Dedifferentiated amniotic fluid mesenchymal stem cell (primary cell): Measurements from ENCODE around the gene SAT2.
A peak's percentile ranks its signal among the peaks of the same experiment; 100 is the strongest.
"Not testable (repeated sequence)": the region's sequence is repeated elsewhere in the genome, so short reads cannot be mapped to it uniquely, and the experiment has no call there.

Source experiments
- DNase-seq: peaks from one replicate; pipeline ENCODE4 v3.0.0-alpha.2; 2016; ENCODE audit errors: extremely low spot score

Gene SAT2

GRCh38 chr17:7634384-7634783 is 6.8 kb upstream of the SAT2 start:
- DNase-seq = no peak

GRCh38 chr17:7633093-7633492 is 5.5 kb upstream of the SAT2 start:
- no peak for DNase-seq

GRCh38 chr17:7632492-7632894 is 4.9 kb upstream of the SAT2 start:
- DNase-seq = no peak

- no peak for DNase-seq
Measured at GRCh38 chr17:7631398-7632380, 4.1 kb upstream of the SAT2 start.

DNA sequence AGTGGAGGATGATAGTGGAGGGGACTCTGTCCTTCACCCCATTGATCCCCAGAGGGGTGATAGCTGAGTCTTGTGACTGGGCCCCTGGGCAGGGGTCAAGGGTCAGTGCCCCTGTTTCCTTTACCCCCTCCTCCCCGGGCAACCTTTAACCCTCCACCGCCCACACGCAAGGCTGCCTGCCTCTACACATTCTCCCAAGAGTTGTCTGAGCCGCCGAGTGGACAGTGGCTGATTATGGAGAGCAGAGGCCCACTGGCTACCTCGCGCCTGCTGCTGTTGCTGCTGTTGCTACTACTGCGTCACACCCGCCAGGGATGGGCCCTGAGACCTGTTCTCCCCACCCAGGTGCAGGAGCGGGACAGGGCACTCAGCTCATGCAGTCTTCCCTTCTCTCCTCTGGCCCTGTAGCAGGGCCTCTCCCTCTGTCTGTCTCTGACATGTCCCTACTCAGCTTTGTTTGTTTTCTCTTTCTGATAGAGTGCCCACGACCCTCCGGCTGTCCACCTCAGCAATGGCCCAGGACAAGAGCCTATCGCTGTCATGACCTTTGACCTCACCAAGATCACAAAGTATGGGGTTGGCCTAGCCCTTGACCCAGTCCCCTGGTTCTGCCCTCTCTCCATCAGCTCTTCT is 2.4 kb upstream of the SAT2 start, which contains the start of gene SHBG:
SHBG (plus strand) TSS at position 197 of the 633 bp plus-strand sequence; CDS start at position 235, 38 bp downstream.
- no peak for DNase-seq

GRCh38 chr17:7626956-7627249 is 718 bp downstream of the SAT2 start:
- no peak for DNase-seq

- no peak for DNase-seq
Measured at GRCh38 chr17:7626307-7626706, 1.3 kb downstream of the SAT2 start.

GRCh38 chr17:7625749-7626148 is 1.9 kb downstream of the SAT2 start:
- DNase-seq = not testable (repeated sequence)

DNA sequence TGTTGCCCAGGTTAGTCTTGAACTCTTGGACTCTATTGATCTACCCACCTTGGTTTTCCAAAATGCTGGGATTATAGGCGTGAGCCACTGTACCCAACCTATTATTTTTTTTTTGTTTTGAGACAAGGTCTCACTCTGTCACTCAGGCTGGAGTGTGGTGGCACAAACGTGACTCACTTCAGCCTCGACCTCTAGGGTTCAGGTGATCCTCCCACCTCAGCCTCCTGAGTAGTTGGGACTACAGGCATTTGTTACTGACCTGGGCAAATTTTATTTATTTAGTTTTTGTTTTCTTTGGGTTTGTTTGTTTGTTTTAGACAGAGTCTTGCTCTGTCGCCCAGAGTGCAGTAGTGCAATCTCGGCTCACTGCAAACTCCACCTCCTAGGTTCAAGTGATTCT is 4.0 kb downstream of the SAT2 start:
- DNase-seq = no peak

- DNase-seq = no peak
Measured at GRCh38 chr17:7620835-7621234, 6.8 kb downstream of the SAT2 start.

GRCh38 chr17:7618608-7619007 is 9.0 kb downstream of the SAT2 start:
- DNase-seq = no peak

DNA sequence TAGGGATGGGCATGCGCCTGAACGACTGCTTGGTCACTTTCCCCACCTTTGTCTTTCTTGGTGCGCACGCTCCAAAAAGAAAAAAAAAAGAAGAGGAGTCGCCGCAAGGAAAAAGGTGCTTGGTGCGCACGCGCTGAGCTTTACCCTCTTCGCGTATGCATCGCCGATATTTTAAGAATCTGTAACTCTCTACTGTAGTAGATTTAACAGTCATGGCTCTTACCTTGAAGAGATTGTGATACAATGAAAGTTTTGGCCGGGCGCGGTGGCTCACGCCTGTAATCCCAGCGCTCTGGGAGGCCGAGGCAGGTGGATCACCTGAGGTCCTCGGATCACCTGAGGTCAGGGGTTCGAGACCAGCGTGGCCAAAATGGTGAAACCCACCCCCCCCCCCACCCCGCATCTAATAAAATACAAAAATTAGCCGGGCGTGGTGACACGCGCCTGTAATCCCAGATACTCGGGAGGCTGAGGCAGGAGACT is 12.3 kb downstream of the SAT2 start:
- DNase-seq = no peak

DNA sequence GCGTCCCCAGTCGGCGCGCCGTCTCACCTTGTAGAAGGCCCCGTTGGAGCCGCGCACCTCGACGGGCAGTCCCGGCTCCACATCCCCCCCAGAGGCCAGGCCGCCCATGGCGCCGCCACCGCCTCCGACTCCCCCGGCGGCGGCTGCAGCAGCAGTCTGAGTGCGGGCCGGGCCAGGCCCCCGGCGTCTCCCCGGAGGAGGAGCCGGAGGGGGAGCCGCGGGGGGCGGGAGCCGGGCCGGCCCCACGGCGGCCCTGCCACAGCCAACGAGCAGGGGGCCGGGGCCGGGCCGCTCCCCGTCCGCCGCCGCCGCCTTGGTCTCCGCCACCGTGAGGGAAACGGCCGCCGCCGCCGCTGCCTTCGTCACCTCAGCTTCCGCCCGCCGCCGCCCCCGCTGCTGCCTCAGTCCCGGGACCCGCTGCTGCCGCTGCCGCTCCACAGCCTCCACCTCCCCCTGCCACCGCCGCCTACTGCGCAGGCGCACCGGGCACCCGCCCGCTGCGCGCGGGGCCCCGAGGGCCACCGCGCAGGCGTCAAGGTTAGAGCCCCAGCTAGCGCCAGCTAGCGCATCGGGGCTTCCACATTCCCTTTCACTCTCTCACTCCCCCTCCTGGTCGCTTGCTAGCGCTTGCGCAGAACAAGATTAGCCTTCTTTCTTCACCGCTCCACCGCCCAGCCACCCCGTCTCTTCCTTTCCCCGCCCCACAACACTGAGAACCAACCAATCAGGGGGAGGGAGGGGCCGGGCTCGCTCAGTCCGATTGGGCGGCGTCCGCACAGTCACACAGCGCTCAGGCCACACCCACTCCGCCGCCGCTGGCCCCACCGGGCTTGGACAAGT is 13.0 kb downstream of the SAT2 start, which contains the start of gene FXR2:
FXR2 (minus strand) TSS at position 473 of the 840 bp plus-strand sequence; CDS start at position 108, 365 bp downstream.
- peak; percentile 100 for DNase-seq

DNA sequence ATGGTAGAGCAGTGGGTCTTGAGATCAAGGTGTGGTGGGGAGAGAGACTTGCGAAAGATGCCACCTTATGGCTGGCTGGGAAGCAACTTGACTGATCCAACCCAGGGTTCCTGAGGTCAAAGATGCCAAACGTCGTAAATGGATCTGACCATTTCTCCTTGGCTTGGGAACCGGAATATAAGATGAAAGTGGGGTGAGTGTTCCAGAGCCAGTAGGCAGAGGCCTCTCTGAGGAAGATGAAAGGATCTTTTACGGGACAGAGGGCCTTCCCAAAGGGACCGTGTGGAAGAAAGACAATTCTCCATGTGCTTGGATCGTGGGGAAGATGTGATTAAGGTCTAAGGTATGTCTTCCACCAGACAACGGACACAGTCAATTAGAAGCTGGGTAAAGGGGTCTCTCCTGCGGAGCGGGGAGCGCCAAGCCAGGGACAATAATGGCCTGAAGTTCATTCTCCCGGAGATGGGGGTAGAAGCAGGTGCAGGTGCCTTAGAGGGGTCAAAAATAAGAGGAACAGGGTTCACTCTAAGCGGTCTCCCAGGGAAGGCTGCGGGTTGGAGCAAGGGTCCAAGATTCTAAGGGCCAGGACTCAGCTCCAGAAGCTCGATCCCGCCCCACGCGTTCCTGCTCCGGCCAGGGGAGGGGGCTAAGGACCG is 13.7 kb downstream of the SAT2 start:
- no peak for DNase-seq

- peak; percentile 31 for DNase-seq
Measured at GRCh38 chr17:7612294-7612640, 15.4 kb downstream of the SAT2 start.

DNA sequence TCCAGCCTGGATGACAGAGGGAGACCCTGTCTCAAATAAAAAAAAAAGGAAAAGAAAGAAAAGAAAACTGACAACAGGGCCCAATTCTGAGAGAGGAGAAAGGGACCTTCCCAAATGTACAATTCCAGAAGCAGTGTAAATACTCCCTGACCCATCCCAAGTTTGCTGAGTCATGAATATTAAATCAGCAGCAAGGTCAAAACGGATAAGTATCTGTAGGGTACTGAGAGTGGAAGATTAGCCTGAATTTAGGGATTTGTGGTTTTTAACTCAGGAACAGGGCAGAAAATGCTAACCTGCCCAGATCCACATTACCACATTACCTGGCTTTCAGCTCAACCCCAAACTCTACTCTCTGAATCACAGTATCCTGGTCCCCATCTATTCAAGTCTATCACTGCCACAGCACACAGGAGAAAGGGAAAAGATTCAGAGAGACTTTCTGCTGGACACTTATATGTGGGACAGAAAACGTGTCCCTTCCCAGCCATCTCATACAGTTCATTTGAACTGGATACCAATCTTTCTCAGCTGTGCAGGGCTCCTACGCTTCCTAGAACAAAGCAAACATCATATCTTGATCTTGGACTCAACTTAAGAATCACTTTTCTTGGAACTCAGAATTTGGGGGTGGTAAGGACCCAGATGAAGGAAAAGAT is 15.9 kb downstream of the SAT2 start:
- peak; percentile 14 for DNase-seq

DNA sequence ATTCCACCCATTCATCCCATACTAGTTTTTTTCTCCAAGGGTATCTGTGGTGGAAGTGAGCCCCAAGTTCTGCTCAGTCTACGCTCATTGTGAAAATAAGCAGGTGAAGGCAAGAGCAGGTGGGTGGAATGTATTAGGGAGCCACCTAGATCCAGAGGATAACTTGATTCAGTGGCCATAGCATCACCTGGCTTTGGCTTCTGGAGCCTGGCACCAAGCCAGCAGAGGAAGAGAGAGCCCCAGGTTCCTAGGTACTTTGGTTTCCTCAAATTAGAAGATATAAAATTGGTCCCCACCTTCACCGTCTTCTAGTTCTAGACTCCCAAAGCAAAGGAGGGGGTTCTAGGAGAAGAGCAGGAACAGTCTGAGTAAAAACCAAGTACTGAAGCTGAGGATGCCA is 17.0 kb downstream of the SAT2 start:
- DNase-seq = no peak

DNA sequence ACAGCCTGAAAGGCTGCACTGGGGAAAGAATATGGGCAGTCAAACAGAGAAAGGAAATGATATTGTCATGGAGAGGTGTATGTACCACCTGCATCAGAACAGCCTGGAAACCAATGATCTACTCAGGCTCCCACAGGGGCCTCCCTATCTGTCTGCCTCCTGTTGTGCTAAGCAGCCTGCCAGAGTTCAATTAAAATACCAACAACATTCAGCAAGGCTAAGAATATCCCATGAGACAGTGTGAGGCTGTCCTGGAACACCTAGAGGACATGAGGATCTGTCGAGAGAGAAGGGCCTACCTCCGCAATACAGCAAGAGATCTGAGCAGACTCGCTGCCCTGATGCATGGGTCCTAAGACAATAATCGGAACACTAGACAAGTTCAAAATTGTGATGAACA is 21.3 kb downstream of the SAT2 start:
- peak; percentile 14 for DNase-seq

DNA sequence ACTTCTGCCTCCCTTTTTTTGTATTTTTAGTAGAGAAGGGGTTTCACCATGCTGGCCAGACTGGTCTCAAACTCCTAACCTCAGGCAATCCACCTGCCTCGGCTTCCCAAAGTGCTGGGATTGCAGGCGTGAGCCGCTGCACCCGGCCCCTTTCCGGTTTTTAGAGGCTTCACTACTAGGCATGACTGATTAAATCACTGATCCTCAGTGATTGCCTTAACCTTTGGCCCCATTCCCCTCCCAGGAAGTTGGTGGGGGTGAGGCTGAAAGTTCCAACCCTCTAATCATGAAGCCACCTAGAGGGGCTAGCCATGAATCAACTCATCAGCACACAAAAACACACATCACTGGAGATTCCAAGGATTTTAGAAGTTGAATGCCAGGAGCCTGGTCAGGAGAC is 30.1 kb downstream of the SAT2 start:
- DNase-seq = not testable (repeated sequence)

DNA sequence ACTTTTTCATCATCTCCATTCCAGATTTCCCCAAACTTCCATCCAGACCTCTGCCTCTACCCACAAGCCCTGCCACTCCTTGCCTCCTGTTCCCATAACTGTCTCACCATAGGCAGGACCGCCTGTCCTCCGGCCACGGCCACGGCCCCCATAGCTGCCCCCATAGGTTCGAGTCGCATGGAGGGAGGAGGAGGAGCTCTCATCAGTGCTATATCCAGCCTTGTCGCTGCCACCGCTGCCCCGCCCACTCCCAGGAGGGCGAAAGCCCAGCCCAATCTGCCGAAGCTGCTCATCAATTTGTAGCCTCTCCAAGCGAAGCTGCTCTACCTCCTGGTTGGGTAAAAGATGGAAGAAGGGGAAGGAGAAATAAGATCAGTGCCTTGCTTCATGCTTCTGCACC is 34.3 kb downstream of the SAT2 start:
- no peak for DNase-seq

DNA sequence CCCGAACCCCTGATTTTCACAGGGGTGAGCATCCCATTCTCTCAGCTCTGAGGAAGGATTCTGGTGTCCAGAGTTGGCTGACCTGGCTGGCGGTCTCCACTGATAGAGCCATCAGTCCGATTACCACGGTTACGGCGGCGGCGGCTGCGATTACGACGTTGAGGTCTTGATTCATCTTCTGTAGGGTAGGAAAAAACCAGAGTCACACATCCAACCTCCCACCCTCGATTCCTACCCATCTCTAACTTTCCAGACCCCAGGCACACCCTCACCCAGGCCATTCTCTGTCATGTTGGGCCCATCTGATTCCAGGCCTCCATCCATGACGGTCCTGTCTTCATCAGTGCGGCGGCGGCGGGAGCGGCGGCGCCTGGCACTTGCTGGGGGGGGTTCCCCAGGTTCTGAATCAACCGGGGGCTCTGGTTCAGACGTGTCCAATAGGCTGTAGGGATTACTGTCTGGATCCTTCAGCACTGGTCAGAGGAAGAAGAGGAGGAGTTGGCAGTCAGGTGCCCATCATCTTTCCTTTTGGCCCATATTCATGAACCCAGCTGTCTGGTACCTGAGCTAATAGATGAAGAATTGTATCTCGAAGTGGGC is 35.1 kb downstream of the SAT2 start:
- DNase-seq = no peak
